Measurements from ENCODE around the gene FIZ1.

The FIZ1 gene

DNA sequence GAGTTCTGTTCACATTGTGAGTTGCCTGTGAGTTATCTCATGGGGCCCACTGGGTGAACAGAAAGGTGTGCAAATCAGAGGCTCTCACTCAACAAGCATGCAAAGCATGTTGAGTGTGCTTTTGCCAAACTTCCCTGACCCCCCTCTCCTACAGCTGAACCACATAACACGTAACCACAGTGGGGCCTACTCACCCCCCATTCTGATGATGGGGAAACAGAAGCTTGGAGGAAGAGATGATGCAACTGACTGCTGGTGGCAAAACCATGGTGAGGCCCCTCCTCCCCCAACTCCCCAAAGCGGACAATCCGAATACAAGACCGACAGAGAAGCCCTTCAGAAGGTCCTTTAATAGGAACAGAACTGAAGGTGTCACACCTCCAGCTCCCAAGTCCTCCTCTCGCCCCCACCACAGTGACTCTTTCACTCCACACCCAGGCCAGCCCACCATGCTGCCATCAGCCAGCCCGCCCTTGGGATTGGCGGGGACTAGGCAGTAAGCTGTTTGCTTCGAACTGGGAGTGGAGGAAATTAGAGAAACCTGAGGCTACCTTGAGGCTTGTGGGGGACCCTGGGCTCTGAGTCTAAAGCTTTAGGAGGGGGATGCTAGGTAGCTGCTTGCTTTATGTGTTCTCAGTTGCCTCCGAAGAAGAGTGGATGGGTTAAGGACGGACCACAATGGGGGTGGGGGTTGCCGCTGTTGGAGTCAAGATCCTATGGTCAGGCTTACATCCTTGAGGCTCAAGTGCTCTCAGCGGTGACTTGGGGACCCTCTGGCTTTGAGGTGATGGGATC, 21.3 kb upstream of the FIZ1 start:
- no peak overlapping the region for H3K4me3 ChIP-seq (ENCODE audit: low read depth, low read length)
- TF ChIP-seq, protein P1, sequence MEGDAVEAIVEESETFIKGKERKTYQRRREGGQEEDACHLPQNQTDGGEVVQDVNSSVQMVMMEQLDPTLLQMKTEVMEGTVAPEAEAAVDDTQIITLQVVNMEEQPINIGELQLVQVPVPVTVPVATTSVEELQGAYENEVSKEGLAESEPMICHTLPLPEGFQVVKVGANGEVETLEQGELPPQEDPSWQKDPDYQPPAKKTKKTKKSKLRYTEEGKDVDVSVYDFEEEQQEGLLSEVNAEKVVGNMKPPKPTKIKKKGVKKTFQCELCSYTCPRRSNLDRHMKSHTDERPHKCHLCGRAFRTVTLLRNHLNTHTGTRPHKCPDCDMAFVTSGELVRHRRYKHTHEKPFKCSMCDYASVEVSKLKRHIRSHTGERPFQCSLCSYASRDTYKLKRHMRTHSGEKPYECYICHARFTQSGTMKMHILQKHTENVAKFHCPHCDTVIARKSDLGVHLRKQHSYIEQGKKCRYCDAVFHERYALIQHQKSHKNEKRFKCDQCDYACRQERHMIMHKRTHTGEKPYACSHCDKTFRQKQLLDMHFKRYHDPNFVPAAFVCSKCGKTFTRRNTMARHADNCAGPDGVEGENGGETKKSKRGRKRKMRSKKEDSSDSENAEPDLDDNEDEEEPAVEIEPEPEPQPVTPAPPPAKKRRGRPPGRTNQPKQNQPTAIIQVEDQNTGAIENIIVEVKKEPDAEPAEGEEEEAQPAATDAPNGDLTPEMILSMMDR (IDR thresholded peaks at IDR 0.05; ENCODE audit: low read depth, low read length) = no peak
- no peak for DNase-seq (ENCODE audit: low read depth, low spot score)
- in situ Hi-C loops (cut with HindIII; ENCODE audit: low sequenced_read_pairs) = no loop called here

DNA sequence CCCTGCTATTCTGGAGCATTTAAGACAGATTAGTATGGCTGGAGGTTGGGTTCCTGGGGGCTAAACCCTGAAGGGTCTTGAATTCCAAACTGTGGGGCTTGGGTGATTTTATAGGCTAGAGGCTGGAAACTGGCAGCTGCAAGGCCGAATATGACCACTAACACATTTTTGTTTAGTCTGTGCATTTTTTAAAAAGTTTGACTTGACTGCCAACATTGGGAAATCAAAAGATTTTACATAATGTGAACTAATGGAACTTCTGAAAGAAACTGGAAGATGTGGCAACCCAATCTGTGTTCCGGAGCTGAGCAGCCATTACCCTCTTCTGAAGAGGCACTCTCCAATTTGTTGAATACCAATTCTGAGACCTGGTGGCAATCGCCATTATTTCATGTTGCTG, 20.0 kb upstream of the FIZ1 start:
- DNase-seq (ENCODE audit: low read depth, low spot score) = no peak
- no peak overlapping the region for H3K4me3 ChIP-seq (ENCODE audit: low read depth, low read length)
- TF ChIP-seq, protein P1 (IDR thresholded peaks at IDR 0.05; ENCODE audit: low read depth, low read length) = no peak
- in situ Hi-C loops (cut with HindIII; ENCODE audit: low sequenced_read_pairs) = no loop called here

DNA sequence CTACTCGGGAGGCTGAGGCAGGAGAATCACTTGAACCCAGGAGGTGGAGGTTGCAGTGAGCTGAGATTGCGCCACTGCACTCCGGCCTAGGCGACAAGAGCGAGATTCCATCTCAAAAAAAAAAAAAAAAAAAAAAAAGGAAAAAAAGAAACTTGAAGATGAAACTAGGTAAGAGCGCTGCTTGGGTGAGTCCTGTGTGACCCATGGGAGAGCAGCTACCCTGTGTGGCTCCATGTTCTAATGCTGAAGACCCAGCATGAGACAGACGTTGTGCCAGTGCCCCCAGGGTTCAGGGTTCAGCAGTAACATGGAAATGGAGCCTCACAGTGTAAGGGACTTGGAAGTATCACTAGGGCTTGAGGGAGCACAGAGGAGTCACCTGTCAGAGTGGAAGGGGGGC, 19.1 kb upstream of the FIZ1 start:
- no peak for DNase-seq (ENCODE audit: low read depth, low spot score)
- in situ Hi-C loops (cut with HindIII; ENCODE audit: low sequenced_read_pairs) = no loop called here
- H3K4me3 ChIP-seq (ENCODE audit: low read depth, low read length) = no peak overlapping the region
- TF ChIP-seq, protein P1 (IDR thresholded peaks at IDR 0.05; ENCODE audit: low read depth, low read length) = no peak

DNA sequence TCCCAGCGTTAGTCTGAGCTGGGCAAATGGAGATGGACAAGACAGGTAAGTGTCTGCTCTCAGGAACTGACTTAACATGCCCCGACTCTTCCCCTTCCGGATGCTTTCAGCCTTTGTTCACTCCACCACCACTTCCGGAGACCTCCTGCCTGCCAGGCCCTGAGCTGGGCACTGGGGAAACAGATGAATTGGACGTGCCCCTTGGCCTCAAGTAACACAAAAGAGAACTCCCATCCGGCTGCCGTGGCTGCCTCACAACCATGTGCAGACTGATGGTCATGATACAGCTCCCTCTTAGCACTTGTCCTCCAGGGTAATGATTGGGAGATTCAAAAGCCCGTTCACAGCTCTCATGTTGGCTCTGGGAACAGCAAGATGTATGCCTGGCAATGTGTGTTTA, 18.1 kb upstream of the FIZ1 start:
- DNase-seq (ENCODE audit: low read depth, low spot score) = no peak
- no peak overlapping the region for H3K4me3 ChIP-seq (ENCODE audit: low read depth, low read length)
- in situ Hi-C loops (cut with HindIII; ENCODE audit: low sequenced_read_pairs) = no loop called here
- TF ChIP-seq, protein P1 (IDR thresholded peaks at IDR 0.05; ENCODE audit: low read depth, low read length) = no peak

DNA sequence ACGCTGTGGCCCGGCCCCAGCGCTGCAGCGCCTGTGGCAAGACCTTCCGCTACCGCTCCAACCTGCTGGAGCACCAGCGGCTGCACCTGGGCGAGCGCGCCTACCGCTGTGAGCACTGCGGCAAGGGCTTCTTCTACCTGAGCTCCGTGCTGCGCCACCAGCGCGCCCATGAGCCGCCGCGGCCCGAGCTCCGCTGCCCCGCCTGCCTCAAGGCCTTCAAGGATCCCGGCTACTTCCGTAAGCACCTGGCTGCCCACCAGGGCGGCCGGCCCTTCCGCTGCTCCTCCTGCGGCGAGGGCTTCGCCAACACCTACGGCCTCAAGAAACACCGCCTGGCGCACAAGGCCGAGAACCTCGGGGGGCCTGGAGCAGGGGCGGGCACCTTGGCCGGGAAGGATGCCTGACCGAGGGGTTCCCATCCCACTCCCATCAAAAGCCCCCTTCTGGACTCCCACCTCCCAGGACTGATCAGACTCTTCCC, 17.1 kb upstream of the FIZ1 start:
- DNase-seq (ENCODE audit: low read depth, low spot score) = no peak
- TF ChIP-seq, protein P1 (IDR thresholded peaks at IDR 0.05; ENCODE audit: low read depth, low read length) = no peak
- in situ Hi-C loops (cut with HindIII; ENCODE audit: low sequenced_read_pairs) = no loop called here
- no peak overlapping the region for H3K4me3 ChIP-seq (ENCODE audit: low read depth, low read length)

DNA sequence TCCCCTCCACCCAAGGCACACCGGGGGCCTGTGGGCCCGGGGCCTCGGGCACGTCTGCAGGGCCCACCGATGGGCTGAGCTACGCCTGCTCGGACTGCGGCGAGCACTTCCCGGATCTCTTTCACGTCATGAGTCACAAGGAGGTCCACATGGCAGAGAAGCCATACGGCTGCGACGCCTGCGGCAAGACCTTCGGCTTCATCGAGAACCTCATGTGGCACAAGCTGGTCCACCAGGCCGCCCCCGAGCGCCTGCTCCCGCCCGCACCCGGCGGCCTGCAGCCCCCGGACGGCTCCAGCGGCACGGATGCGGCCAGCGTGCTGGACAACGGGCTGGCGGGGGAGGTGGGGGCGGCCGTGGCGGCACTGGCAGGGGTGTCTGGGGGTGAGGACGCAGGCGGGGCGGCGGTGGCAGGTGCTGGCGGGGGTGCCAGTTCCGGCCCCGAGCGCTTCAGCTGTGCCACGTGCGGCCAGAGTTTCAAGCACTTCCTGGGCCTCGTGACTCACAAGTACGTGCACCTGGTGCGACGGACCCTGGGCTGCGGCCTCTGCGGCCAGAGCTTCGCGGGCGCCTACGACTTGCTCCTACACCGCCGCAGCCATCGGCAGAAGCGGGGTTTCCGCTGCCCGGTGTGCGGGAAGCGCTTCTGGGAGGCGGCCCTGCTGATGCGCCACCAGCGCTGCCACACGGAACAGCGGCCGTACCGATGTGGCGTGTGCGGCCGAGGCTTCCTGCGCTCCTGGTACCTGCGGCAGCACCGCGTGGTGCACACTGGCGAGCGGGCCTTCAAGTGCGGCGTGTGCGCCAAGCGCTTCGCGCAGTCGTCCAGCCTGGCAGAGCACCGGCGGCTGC, 16.5 kb upstream of the FIZ1 start:
- TF ChIP-seq, protein P1 (IDR thresholded peaks at IDR 0.05; ENCODE audit: low read depth, low read length) = no peak
- in situ Hi-C loops (cut with HindIII; ENCODE audit: low sequenced_read_pairs) = no loop called here
- DNase-seq (ENCODE audit: low read depth, low spot score) = no peak
- H3K4me3 ChIP-seq (ENCODE audit: low read depth, low read length) = no peak overlapping the region
